Adrenal gland (tissue), 12 donors: ENCODE results near the gene TMEM185A. TPM values are rescaled to one million over a fixed set of nuclear protein-coding genes. Genes with fewer than 3 reads are reported as not detected.

ENCODE experiments used
- DNase-seq, 7 donors: peaks; one replicate each; pipeline ENCODE4 v3.0.0-alpha.2; 2019 to 2020
- H3K27ac ChIP-seq, 5 donors: fragments of 200-600 bp; sonication (generic) in 4 of 5; 1 replicate in 3 of 5; 2 replicates in 2 of 5; pipeline versions ENCODE4 v1.5.1 to v1.8.0; 2016 to 2020; ENCODE audit warnings: mild to moderate bottlenecking in 1 of 5
- H3K27me3 ChIP-seq: fragments of 200-600 bp; 2 replicates; pipeline ENCODE4 v1.8.0; 2021
- H3K36me3 ChIP-seq, 2 donors: fragments of 200-600 bp; replicated peaks in 1 of 2; 1 replicate in 1 of 2; 2 replicates in 1 of 2; pipeline versions ENCODE4 v1.5.1 to v1.8.0; 2018 to 2022
- H3K4me1 ChIP-seq, 2 donors: fragments of 200-600 bp; replicated peaks in 1 of 2; 1 replicate in 1 of 2; 2 replicates in 1 of 2; pipeline versions ENCODE4 v1.5.1 to v1.8.0; 2018 to 2021
- H3K4me3 ChIP-seq, 4 donors: fragments of 200-600 bp; sonication (generic) in 3 of 4; one replicate each; pipeline ENCODE4 v1.5.1; 2016 to 2018
- H3K9me3 ChIP-seq, 3 donors: fragments of 200-600 bp; sonication (generic) in 1 of 3; replicated peaks in 1 of 3; 1 replicate in 2 of 3; 2 replicates in 1 of 3; pipeline versions ENCODE4 v1.5.1 to v1.8.0; 2016 to 2021
- CTCF ChIP-seq, 6 experiments: fragments of 450-650 bp in 4 of 6; fragments of 200-600 bp in 2 of 6; sonication (generic) in 1 of 6; IDR thresholded peaks; 1 replicate in 5 of 6; 2 replicates in 1 of 6; pipeline versions ENCODE4 v1.5.1 to v1.8.0; 2016 to 2021; ENCODE audit warnings: antibody characterized with exemption in 6 of 6, mild to moderate bottlenecking in 2 of 6, moderate library complexity in 1 of 6
- POLR2A ChIP-seq, 2 donors: fragments of 450-650 bp; IDR thresholded peaks; one replicate each; pipeline ENCODE4 v1.6.1; 2017; ENCODE audit warnings: antibody characterized with exemption in 2 of 2, mild to moderate bottlenecking in 2 of 2, moderate library complexity in 1 of 2
- WGBS, 4 donors: extraction: QIAGEN DNeasy Blood & Tissue Kit in 2 of 4; methylation state at CpG; one replicate each; pipeline versions ENCODE4 v1.1.5 to v1.1.7; 2013 to 2017; 5-methylcytosine and 5-hydroxymethylcytosine counted together
- intact Hi-C, 2 donors: fragments of 100-400 bp; cut with DNase I; formaldehyde crosslinking; loops; one replicate each; pipeline versions ENCODE4 v1.14.1 to v1.15.0; 2022 to 2023
- polyA plus RNA-seq, 3 donors: library from polyadenylated mRNA; stranded (reverse); fragments of 200-250 nt in 2 of 3; fragments of 350-450 nt in 1 of 3; fragmentation: Illumina TruSeq in 1 of 3; extraction: RNeasy Lipid Tissue Mini Kit (QIAGEN cat#74804) in 1 of 3; gene quantifications; one replicate each; pipeline ENCODE4 v1.2.3, GENCODE V29; 2013 to 2014
- total RNA-seq, 9 donors: library from RNA; depleted of rRNA in 4 of 9; stranded (reverse); fragments of >200 nt in 4 of 9; fragments of 120-200 nt in 1 of 9; fragmentation: NEBNext Ultra II Directional in 1 of 9; extraction: Animal tissue kit (Norgen Biotek cat#: 25700) in 1 of 9; gene quantifications; one replicate each; pipeline versions ENCODE4 v1.1.0 to v1.2.4, GENCODE V29; 2013 to 2023
- donor health status: healthy with polysubstance abuse.
- donor health status: Bipolar disorder and iron deficiency.
- donor health status: DM: yes; HTN: yes; CAD: no.
- donor health status: DM: no; HTN: no; CAD: no.
- donor health status: DM: no; HTN: no; CAD: no.
- donor health status: DM: yes; HTN: yes; CAD: no.

The TMEM185A gene
- total and polyA plus RNA-seq, 12 donors = 14.8 to 38.0 (median 18.8) TPM

DNA sequence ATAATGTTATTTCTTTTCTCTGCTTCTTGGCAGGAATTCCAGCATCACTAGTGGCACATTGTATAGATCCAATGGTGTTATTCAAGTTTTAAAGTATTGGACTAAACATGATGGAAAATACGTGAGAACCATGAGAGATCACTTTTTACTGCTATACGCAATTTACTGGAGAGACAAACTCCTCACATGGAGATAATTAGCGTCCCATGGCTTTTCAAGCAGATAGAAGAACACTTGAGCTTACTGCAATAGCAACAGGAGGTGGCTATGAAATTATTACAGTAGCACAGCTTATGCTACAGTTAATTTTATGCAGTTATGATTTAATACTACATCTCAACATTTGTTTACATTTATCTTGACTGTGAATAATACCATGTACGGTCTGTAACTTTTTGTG lies 11.9 kb upstream of the TMEM185A start:
- TF ChIP-seq CTCF (IDR thresholded peaks at IDR 0.05) = no peak
- no peak for TF ChIP-seq POLR2A (IDR thresholded peaks at IDR 0.05)
- no peak for DNase-seq
- Histone ChIP-seq H3K36me3 (no peaks in the 10 kb centered on the region), H3K9me3 (no peaks in the 10 kb centered on the region), H3K27me3 (peaks cover 5% of the 10 kb centered on the region), H3K27ac (no peak overlapping the region), H3K4me1 (no peaks in the 10 kb centered on the region), H3K4me3 (no peak overlapping the region)
- WGBS, 4 donors = 64 to 77% (median 73%) methylated on average over 4 of the region's 4 CpGs
- intact Hi-C loops = no loop called here

- no peak for TF ChIP-seq POLR2A (IDR thresholded peaks at IDR 0.05)
- no peak for TF ChIP-seq CTCF (IDR thresholded peaks at IDR 0.05)
- WGBS, 4 donors = 44 to 67% (median 62%) methylated on average over 2 of the region's 2 CpGs
- intact Hi-C loops = no loop called here
Observed at GRCh38 chrX:149641835-149642234, 10.2 kb upstream of the TMEM185A start.

GRCh38 chrX:149641432-149641831 lies 9.8 kb upstream of the TMEM185A start:
- DNase-seq = no peak
- H3K9me3 ChIP-seq = no peaks in the 10 kb centered on the region
- no peak for TF ChIP-seq CTCF (IDR thresholded peaks at IDR 0.05)
- no peak for TF ChIP-seq POLR2A (IDR thresholded peaks at IDR 0.05)
- 41 to 52% (median 52%) methylated on average over 3 of the region's 3 CpGs for WGBS, 4 donors
- peaks cover 3% of the 10 kb centered on the region for H3K27me3 ChIP-seq
- H3K4me3 ChIP-seq = no peak overlapping the region
- intact Hi-C loops = no loop called here
- no peak overlapping the region for H3K27ac ChIP-seq
- H3K4me1 ChIP-seq = no peaks in the 10 kb centered on the region
- H3K36me3 ChIP-seq = no peaks in the 10 kb centered on the region

More at GRCh38 chrX:149641835-149642234, 10.2 kb upstream of the TMEM185A start:
- Histone ChIP-seq H3K27ac (no peak overlapping the region), H3K4me1 (no peaks in the 10 kb centered on the region), H3K9me3 (no peaks in the 10 kb centered on the region), H3K4me3 (no peak overlapping the region), H3K36me3 (no peaks in the 10 kb centered on the region), H3K27me3 (peaks cover 5% of the 10 kb centered on the region)
- DNase-seq = no peak

GRCh38 chrX:149639568-149639967 lies 8.0 kb upstream of the TMEM185A start:
- no peak for TF ChIP-seq POLR2A (IDR thresholded peaks at IDR 0.05)
- TF ChIP-seq CTCF (IDR thresholded peaks at IDR 0.05) = no peak
- intact Hi-C loops = no loop called here
- no peaks in the 10 kb centered on the region for H3K36me3 ChIP-seq
- WGBS, 4 donors = 62 to 72% methylated on average over 3 of the region's 3 CpGs; no CpG with 5 or more reads in 2 of the 4 donors
- H3K4me3 ChIP-seq = no peak overlapping the region
- H3K27me3 ChIP-seq = peaks cover 3% of the 10 kb centered on the region
- no peak for DNase-seq
- H3K27ac ChIP-seq = no peak overlapping the region
- no peaks in the 10 kb centered on the region for H3K4me1 ChIP-seq
- no peaks in the 10 kb centered on the region for H3K9me3 ChIP-seq
